H1 (cell line): ENCODE results near the gene MRAP2. TPM values are rescaled to one million over a fixed set of nuclear protein-coding genes. Genes with fewer than 3 reads are reported as not detected.

ENCODE experiments used
- CTCF ChIA-PET: fragments of 300-600 bp; sonication (Branson Sonifier 250); formaldehyde crosslinking; loops from one replicate; lab custom pipeline; 2021; ENCODE audit not compliant: partially characterized antibody; lab: Charles Lee
- POLR2A ChIA-PET: fragments of 300-600 bp; sonication (Branson Sonifier 250); formaldehyde crosslinking; loops from one replicate; lab custom pipeline; 2021; ENCODE audit warnings: inconsistent platforms; ENCODE audit not compliant: partially characterized antibody; lab: Charles Lee
- DNase-seq, 2 experiments: peaks; one replicate each; pipeline versions ENCODE4 v3.0.0 to v3.0.0-alpha.2; 2010 to 2022; ENCODE audit warnings: low spot score in 2 of 2, low read depth in 1 of 2, mixed read lengths in 1 of 2
- FAIRE-seq: peaks from 2 replicates; lab custom pipeline; 2011; peaks lifted over from hg19 to GRCh38; lab: Jason Lieb, UNC
- H2AFZ ChIP-seq: 2 replicates; pipeline ENCODE4 v1.8.1; 2012; ENCODE audit warnings: low read length, inconsistent platforms
- H2AK5ac ChIP-seq: 2 replicates; pipeline ENCODE4 v1.6.1; 2013; ENCODE audit warnings: low read depth, low read length
- H2BK120ac ChIP-seq: replicated peaks from 2 replicates; pipeline ENCODE3; 2013; ENCODE audit warnings: low read depth, low read length, inconsistent platforms
- H2BK12ac ChIP-seq: 2 replicates; pipeline ENCODE4 v1.6.1; 2013; ENCODE audit warnings: low read depth, low read length
- H2BK15ac ChIP-seq: 2 replicates; pipeline ENCODE4 v1.6.1; 2013; ENCODE audit warnings: low read length
- H2BK20ac ChIP-seq: 2 replicates; pipeline ENCODE4 v1.6.1; 2013; ENCODE audit warnings: low read length
- H2BK5ac ChIP-seq: 2 replicates; pipeline ENCODE4 v1.6.1; 2013; ENCODE audit warnings: low read depth, low read length
- H3K14ac ChIP-seq: 2 replicates; pipeline ENCODE4 v1.6.1; 2013; ENCODE audit warnings: inconsistent platforms; ENCODE audit not compliant: insufficient read length
- H3K18ac ChIP-seq: 2 replicates; pipeline ENCODE4 v1.6.1; 2013; ENCODE audit warnings: low read length; ENCODE audit errors: extremely low read depth
- H3K23ac ChIP-seq: 2 replicates; pipeline ENCODE4 v1.6.1; 2013; ENCODE audit warnings: inconsistent platforms; ENCODE audit not compliant: insufficient read length
- H3K23me2 ChIP-seq: 2 replicates; pipeline ENCODE4 v1.6.1; 2013; ENCODE audit warnings: low read depth, low read length
- H3K27ac ChIP-seq: 2 replicates; pipeline ENCODE4 v1.6.1; 2011; ENCODE audit warnings: low read depth, low read length, inconsistent platforms
- H3K27me3 ChIP-seq, 4 experiments: replicated peaks in 1 of 4; 1 replicate in 1 of 4; 2 replicates in 3 of 4; pipeline versions ENCODE4 v1.6.1 to v1.8.1; 2011 to 2013; ENCODE audit warnings: low read length in 3 of 4, mild to moderate bottlenecking in 3 of 4, inconsistent platforms in 2 of 4, mixed read lengths in 2 of 4, moderate library complexity in 1 of 4; ENCODE audit not compliant: control insufficient read depth in 3 of 4, insufficient read depth in 3 of 4; ENCODE audit errors: extremely low read depth in 1 of 4
- H3K36me3 ChIP-seq, 4 experiments: 2 replicates each; pipeline versions ENCODE4 v1.6.1 to v1.8.1; 2011 to 2013; ENCODE audit warnings: mild to moderate bottlenecking in 4 of 4, low read length in 3 of 4, moderate library complexity in 2 of 4, control low read depth in 1 of 4, inconsistent platforms in 1 of 4; ENCODE audit not compliant: insufficient read depth in 4 of 4, control insufficient read depth in 2 of 4
- H3K4ac ChIP-seq: replicated peaks from 2 replicates; pipeline ENCODE3; 2013; ENCODE audit warnings: low read length, low read depth, mixed read lengths, inconsistent platforms; ENCODE audit not compliant: insufficient read length
- H3K4me1 ChIP-seq, 4 experiments: replicated peaks in 1 of 4; 1 replicate in 1 of 4; 2 replicates in 3 of 4; pipeline versions ENCODE4 v1.6.1 to v1.8.1; 2011 to 2013; ENCODE audit warnings: low read length in 3 of 4, inconsistent platforms in 2 of 4, mixed read lengths in 1 of 4; ENCODE audit not compliant: insufficient read depth in 4 of 4, control insufficient read depth in 3 of 4
- H3K4me2 ChIP-seq, 2 experiments: 2 replicates each; pipeline versions ENCODE4 v1.6.1 to v1.8.1; 2011 to 2013; ENCODE audit warnings: low read depth in 2 of 2, low read length in 2 of 2, control low read depth in 1 of 2, inconsistent platforms in 1 of 2, mild to moderate bottlenecking in 1 of 2; ENCODE audit not compliant: insufficient read depth in 1 of 2
- H3K4me3 ChIP-seq, 4 experiments: fragments of 200-600, 300-600 bp in 1 of 4; sonication (generic), shearing (Covaris generic), sonication (Bioruptor Twin) in 1 of 4; 2 replicates each; pipeline versions ENCODE4 v1.5.1 to v1.8.1; 2011 to 2016; ENCODE audit warnings: low read length in 4 of 4, low read depth in 3 of 4, control low read depth in 2 of 4, inconsistent platforms in 2 of 4, mild to moderate bottlenecking in 2 of 4, mixed read lengths in 1 of 4, moderate library complexity in 1 of 4; ENCODE audit not compliant: insufficient read depth in 2 of 4; ENCODE audit errors: extremely low read depth in 1 of 4
- H3K56ac ChIP-seq: replicated peaks from 2 replicates; pipeline ENCODE3; 2013; ENCODE audit warnings: low read depth, mild to moderate bottlenecking, mixed read lengths, low read length, inconsistent platforms; ENCODE audit not compliant: insufficient read length
- H3K79me1 ChIP-seq: 2 replicates; pipeline ENCODE4 v1.6.1; 2013; ENCODE audit warnings: low read depth, low read length, control low read depth
- H3K79me2 ChIP-seq, 2 experiments: 2 replicates each; pipeline versions ENCODE4 v1.6.1 to v1.8.1; 2012 to 2013; ENCODE audit warnings: low read length in 2 of 2, mild to moderate bottlenecking in 2 of 2, inconsistent platforms in 1 of 2; ENCODE audit not compliant: insufficient read depth in 2 of 2, control insufficient read depth in 1 of 2
- H3K9ac ChIP-seq, 4 experiments: replicated peaks in 1 of 4; 1 replicate in 1 of 4; 2 replicates in 3 of 4; pipeline versions ENCODE4 v1.6.1 to v1.8.1; 2011 to 2013; ENCODE audit warnings: low read depth in 3 of 4, low read length in 3 of 4, control low read depth in 2 of 4, mild to moderate bottlenecking in 2 of 4, moderate library complexity in 2 of 4, inconsistent platforms in 1 of 4; ENCODE audit errors: extremely low read depth in 1 of 4
- H3K9me3 ChIP-seq, 2 experiments: 2 replicates each; pipeline versions ENCODE4 v1.6.1 to v1.8.1; 2012 to 2013; ENCODE audit warnings: mild to moderate bottlenecking in 2 of 2, moderate library complexity in 2 of 2, control low read depth in 1 of 2, inconsistent platforms in 1 of 2, low read depth in 1 of 2, low read length in 1 of 2, mixed read lengths in 1 of 2; ENCODE audit not compliant: insufficient read depth in 2 of 2
- H4K20me1 ChIP-seq, 2 experiments: replicated peaks in 1 of 2; 2 replicates each; pipeline versions ENCODE3 to v1.8.1; 2011 to 2013; ENCODE audit warnings: inconsistent platforms in 2 of 2, low read length in 2 of 2, mild to moderate bottlenecking in 1 of 2; ENCODE audit not compliant: insufficient read depth in 2 of 2, control insufficient read depth in 1 of 2
- H4K5ac ChIP-seq: 2 replicates; pipeline ENCODE4 v1.6.1; 2013; ENCODE audit warnings: low read length, low read depth, mixed read lengths, inconsistent platforms; ENCODE audit not compliant: insufficient read length
- H4K8ac ChIP-seq: 2 replicates; pipeline ENCODE4 v1.8.0; 2013; ENCODE audit warnings: mild to moderate bottlenecking, moderate library complexity, low read length, inconsistent platforms; ENCODE audit not compliant: insufficient read depth; ENCODE audit errors: extremely low read depth
- H4K91ac ChIP-seq: replicated peaks from 2 replicates; pipeline ENCODE3; 2013; ENCODE audit warnings: low read length, mixed read lengths, inconsistent platforms; ENCODE audit not compliant: insufficient read length
- BACH1 ChIP-seq: IDR thresholded peaks from 2 replicates; pipeline ENCODE4 v1.6.1; 2012; ENCODE audit warnings: low read length, improper control_type of control experiment
- E2F6 ChIP-seq: IDR thresholded peaks from 2 replicates; pipeline ENCODE4 v1.6.1; 2012; ENCODE audit warnings: inconsistent platforms
- EGR1 ChIP-seq: IDR thresholded peaks from 2 replicates; pipeline ENCODE4 v1.6.1; 2011; ENCODE audit warnings: low read depth, low read length, borderline replicate concordance
- GTF2F1 ChIP-seq: IDR thresholded peaks from 2 replicates; pipeline ENCODE4 v1.6.1; 2012; ENCODE audit warnings: low read depth, low read length, improper control_type of control experiment, borderline replicate concordance
- HDAC2 ChIP-seq, 2 experiments: fragments of 300-600 bp in 1 of 2; sonication (generic) in 1 of 2; IDR thresholded peaks; 2 replicates each; pipeline ENCODE4 v1.6.1; 2011 to 2012; ENCODE audit warnings: low read depth in 2 of 2, low read length in 2 of 2, mild to moderate bottlenecking in 2 of 2, moderate library complexity in 2 of 2, borderline replicate concordance in 1 of 2, inconsistent platforms in 1 of 2
- NANOG ChIP-seq: IDR thresholded peaks from 2 replicates; pipeline ENCODE4 v1.6.1; 2011; ENCODE audit warnings: low read length, low read depth, mild to moderate bottlenecking, inconsistent platforms; ENCODE audit not compliant: insufficient read depth, poor library complexity, severe bottlenecking
- SAP30 ChIP-seq: fragments of 300-600 bp; sonication (generic); IDR thresholded peaks from 2 replicates; pipeline ENCODE4 v1.7.1; 2012; ENCODE audit warnings: low read length, moderate library complexity, mild to moderate bottlenecking, inconsistent platforms; ENCODE audit not compliant: insufficient read depth, insufficient replicate concordance
- SP1 ChIP-seq: IDR thresholded peaks from 2 replicates; pipeline ENCODE4 v1.6.1; 2011; ENCODE audit warnings: low read depth, low read length
- SUZ12 ChIP-seq: fragments of 200-600 bp; sonication (generic); IDR thresholded peaks from 2 replicates; pipeline ENCODE4 v1.6.1; 2012; ENCODE audit warnings: mild to moderate bottlenecking, inconsistent platforms, low read length, moderate library complexity, mixed read lengths
- TAF1 ChIP-seq: IDR thresholded peaks from 2 replicates; pipeline ENCODE4 v1.6.1; 2011; ENCODE audit warnings: mild to moderate bottlenecking, low read depth, low read length
- TBP ChIP-seq: IDR thresholded peaks from 2 replicates; pipeline ENCODE4 v1.6.1; 2011; ENCODE audit warnings: low read depth, low read length, improper control_type of control experiment
- WGBS, 2 experiments: shearing (Covaris generic) in 1 of 2; methylation state at CpG; one replicate each; pipeline versions ENCODE4 v1.1.6 to v1.1.7; 2013 to 2015; ENCODE audit warnings: low lambda C conversion rate in 2 of 2, mixed read lengths in 2 of 2, inconsistent platforms in 1 of 2, low coverage in 1 of 2, missing lambda C conversion rate in 1 of 2; ENCODE audit not compliant: insufficient replicate concordance in 2 of 2, insufficient coverage in 1 of 2, insufficient read length in 1 of 2; ENCODE audit errors: extremely low coverage in 1 of 2, missing lambda C conversion rate in 1 of 2; 5-methylcytosine and 5-hydroxymethylcytosine counted together
- polyA plus RNA-seq, 7 experiments: library from polyadenylated mRNA; depleted of rRNA in 3 of 7; stranded (reverse) in 5 of 7; unstranded in 2 of 7; fragments of >200 nt in 5 of 7; fragments of 200-250 nt in 2 of 7; gene quantifications; 1 replicate in 5 of 7; 2 replicates in 1 of 7; 4 replicates in 1 of 7; pipeline versions ENCODE4 v1.2.1 to v1.2.3, GENCODE V29; 2011 to 2013; ENCODE audit warnings: missing spikeins in 2 of 7, mixed read lengths in 2 of 7
- total RNA-seq: library from RNA; stranded (reverse); fragmentation: NEBNext Ultra II Directional; extraction: Animal tissue kit (Norgen Biotek cat#: 25700); gene quantifications from 2 replicates; pipeline ENCODE4 v1.2.1, GENCODE V29; 2021
- TF ChIP-seq, protein P1 (sequence below): IDR thresholded peaks from 2 replicates; pipeline ENCODE4 v1.6.1; 2011; ENCODE audit warnings: low read depth, mild to moderate bottlenecking, low read length; ENCODE audit not compliant: insufficient read depth

The MRAP2 gene
- total and polyA plus RNA-seq, 2 of the 8 experiments (the other 6 are each of a cell fraction or from before 2014, with no cell fraction given) = 5.0 to 11.0 TPM

DNA sequence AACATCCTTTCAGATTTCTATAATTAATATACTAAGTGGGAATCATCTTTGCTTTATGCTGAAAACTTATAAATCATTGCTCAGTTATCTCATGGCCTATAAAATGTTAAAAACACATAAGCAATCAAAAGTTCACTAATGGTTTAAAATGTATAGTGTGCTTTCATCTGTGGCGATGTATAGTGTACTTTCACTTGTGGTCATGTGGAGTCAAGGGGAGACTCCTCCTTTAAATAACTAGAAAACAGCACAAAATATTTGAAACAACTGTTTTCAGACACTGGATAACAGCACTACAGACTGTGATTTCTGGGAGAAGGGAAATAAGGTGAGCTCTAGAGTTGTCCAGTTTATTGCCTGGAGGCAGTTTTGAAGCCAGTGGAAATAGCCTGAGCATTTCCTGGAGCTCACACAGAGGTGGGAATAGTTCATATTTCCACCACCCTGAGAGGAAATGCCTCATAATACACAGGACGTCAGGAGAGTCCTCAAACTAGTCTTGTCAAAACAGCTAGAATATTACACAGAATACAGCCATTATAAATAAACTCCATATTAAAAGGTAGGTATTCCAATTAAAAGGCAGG is 104.5 kb downstream of the MRAP2 start:
- WGBS, 2 experiments = 89% methylated on average over 2 of the region's 2 CpGs; no CpG with 5 or more reads in 1 of the 2 experiments
- Histone ChIP-seq H2BK20ac (no peak overlapping the region), H3K14ac (no peak overlapping the region), H2AK5ac (no peak overlapping the region), H3K23me2 (no peaks in the 10 kb centered on the region), H3K27ac (no peak overlapping the region), H4K91ac (no peak overlapping the region), H3K4me2 (no peak overlapping the region), H3K9ac (no peak overlapping the region), H3K23ac (no peak overlapping the region), H3K36me3 (peaks cover 0 to 16% (median 6%) of the 10 kb centered on the region in 4 experiments; a peak in 4 of 8 replicates), H3K56ac (no peak overlapping the region), H3K4me3 (no peak overlapping the region), H2BK5ac (no peak overlapping the region), H3K9me3 (peaks cover 10 to 14% of the 10 kb centered on the region in 2 experiments), H2BK12ac (no peak overlapping the region), H3K4me1 (peaks cover 0 to 2% (median 0%) of the 10 kb centered on the region in 4 experiments; a peak in 1 of 7 replicates), H2AFZ (no peak overlapping the region), H4K8ac (no peak overlapping the region), H2BK15ac (no peak overlapping the region), H3K4ac (no peak overlapping the region), H2BK120ac (no peak overlapping the region), H4K5ac (no peak overlapping the region), H3K18ac (no peak overlapping the region), H3K79me2 (no peaks in the 10 kb centered on the region), H3K27me3 (no peaks in the 10 kb centered on the region), H3K79me1 (no peaks in the 10 kb centered on the region), H4K20me1 (no peaks in the 10 kb centered on the region)
- DNase-seq (no peak), FAIRE-seq (no peak)
- CTCF ChIA-PET = no interaction called here
- POLR2A ChIA-PET = interaction anchor here (1.2 kb wide), 1 partner anchor 51 kb away, joined by 3 read pairs; no protein-coding TSS in a partner anchor
- TF ChIP-seq, protein P1, sequence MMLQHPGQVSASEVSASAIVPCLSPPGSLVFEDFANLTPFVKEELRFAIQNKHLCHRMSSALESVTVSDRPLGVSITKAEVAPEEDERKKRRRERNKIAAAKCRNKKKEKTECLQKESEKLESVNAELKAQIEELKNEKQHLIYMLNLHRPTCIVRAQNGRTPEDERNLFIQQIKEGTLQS = no peak
- TF ChIP-seq EGR1 (no peak), HDAC2 (IDR thresholded peaks at IDR 0.05; ENCODE audit: borderline replicate concordance in 1 of 2, low read depth in 2 of 2, low read length in 2 of 2) (no peak), TBP (no peak), SP1 (no peak), SAP30 (no peak), TAF1 (no peak), GTF2F1 (no peak), E2F6 (no peak), BACH1 (no peak), SUZ12 (no peak), NANOG (no peak)
